ENCODE data around the gene ZRANB1. TPM values are rescaled to one million over a fixed set of nuclear protein-coding genes. Genes with fewer than 3 reads are reported as not detected.

Gene ZRANB1
- total RNA-seq, 2 donors from 2014 or later: 26.0 to 26.9 TPM

DNA sequence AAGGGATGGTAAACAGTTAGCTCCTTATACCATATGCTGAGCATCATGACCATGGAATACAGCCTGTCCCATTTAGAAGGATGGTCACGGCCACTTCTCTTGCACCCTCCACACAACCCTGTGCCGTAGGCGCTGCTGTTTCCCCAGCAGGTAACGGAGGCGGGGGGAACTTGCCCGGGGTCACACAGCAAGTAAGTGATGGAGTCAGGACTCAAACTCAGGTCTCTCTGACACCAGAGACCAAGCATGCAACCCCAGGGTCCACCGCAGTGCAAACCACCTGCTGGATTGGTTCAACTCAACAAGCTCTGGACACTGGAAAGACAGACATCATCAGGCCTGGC is 71.6 kb downstream of the ZRANB1 start:
- peaks cover 28% of the 10 kb centered on the region for H3K4me1 Mint-ChIP-seq
- no peak for DNase-seq
- no peak overlapping the region for H3K9ac ChIP-seq (ENCODE audit: extremely low read depth, low read length, poor library complexity, severe bottlenecking)
- no peaks in the 10 kb centered on the region for H3K9me3 Mint-ChIP-seq
- no peaks in the 10 kb centered on the region for H3K27me3 ChIP-seq (ENCODE audit: control insufficient read depth, insufficient read depth, low read length, poor library complexity, severe bottlenecking)
- peaks cover 11% of the 10 kb centered on the region for H3K36me3 ChIP-seq (ENCODE audit: control insufficient read depth, insufficient read depth, low read length)
- H3K4me3 ChIP-seq (ENCODE audit: low read length): no peak overlapping the region
- H3K27me3 Mint-ChIP-seq (ENCODE audit: insufficient read depth): no peaks in the 10 kb centered on the region
- no peak overlapping the region for H3K27ac ChIP-seq (ENCODE audit: low read depth, low read length)
- WGBS, 2 experiments (ENCODE audit: insufficient coverage in 1 of 2, insufficient read length in 1 of 2): 88 to 100% methylated on average over 4 to 7 of the region's 7 CpGs
- H3K4me3 Mint-ChIP-seq: no peak overlapping the region
- no peaks in the 10 kb centered on the region for H3K4me1 ChIP-seq (ENCODE audit: control insufficient read depth, insufficient read depth, low read length)
- no peaks in the 10 kb centered on the region for H3K9me3 ChIP-seq (ENCODE audit: control insufficient read depth, low read length)
- H3K36me3 Mint-ChIP-seq (ENCODE audit: low read depth): peaks cover 24% of the 10 kb centered on the region
- TF ChIP-seq, protein P1, sequence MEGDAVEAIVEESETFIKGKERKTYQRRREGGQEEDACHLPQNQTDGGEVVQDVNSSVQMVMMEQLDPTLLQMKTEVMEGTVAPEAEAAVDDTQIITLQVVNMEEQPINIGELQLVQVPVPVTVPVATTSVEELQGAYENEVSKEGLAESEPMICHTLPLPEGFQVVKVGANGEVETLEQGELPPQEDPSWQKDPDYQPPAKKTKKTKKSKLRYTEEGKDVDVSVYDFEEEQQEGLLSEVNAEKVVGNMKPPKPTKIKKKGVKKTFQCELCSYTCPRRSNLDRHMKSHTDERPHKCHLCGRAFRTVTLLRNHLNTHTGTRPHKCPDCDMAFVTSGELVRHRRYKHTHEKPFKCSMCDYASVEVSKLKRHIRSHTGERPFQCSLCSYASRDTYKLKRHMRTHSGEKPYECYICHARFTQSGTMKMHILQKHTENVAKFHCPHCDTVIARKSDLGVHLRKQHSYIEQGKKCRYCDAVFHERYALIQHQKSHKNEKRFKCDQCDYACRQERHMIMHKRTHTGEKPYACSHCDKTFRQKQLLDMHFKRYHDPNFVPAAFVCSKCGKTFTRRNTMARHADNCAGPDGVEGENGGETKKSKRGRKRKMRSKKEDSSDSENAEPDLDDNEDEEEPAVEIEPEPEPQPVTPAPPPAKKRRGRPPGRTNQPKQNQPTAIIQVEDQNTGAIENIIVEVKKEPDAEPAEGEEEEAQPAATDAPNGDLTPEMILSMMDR (conservative IDR thresholded peaks at IDR 0.05): no peak
- no peak overlapping the region for H3K27ac Mint-ChIP-seq

DNA sequence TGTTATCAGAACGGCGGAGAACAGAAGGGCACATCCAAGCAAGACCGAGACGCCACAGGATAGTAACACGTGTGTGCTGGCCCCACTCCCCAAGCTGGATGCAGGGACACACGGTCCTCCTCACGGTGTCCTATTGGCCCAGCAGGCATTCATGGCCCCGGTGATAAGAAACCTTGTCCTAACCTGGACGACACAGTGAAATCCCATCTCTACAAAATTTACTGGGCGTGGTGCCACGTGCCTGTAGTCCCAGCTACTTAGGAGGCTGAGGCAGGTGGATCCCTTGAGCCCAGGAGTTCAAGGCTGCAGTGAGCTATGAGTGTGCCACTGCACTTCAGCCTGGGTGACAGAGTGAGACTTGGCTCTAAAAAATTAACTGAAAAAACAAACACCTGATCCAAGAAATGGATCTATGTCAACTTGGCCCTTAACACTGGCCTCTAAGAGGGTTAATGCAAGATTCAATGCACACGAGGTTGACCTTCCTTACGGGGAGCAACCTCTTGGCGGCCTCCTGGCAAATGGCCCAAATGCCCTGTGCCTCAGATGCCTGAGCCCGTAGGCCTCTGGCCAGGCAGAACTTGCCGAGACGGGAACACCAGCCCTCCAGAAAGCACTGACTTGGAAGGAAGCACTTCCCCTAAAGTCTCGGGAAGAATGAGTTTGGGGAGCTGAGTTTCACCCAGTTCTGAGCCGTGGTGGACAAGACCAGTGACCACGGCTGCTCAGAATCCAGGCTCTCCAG is 72.3 kb downstream of the ZRANB1 start:
- H3K27ac ChIP-seq (ENCODE audit: low read depth, low read length): no peak overlapping the region
- H3K4me1 Mint-ChIP-seq: peaks cover 26% of the 10 kb centered on the region
- no peaks in the 10 kb centered on the region for H3K27me3 ChIP-seq (ENCODE audit: control insufficient read depth, insufficient read depth, low read length, poor library complexity, severe bottlenecking)
- no peaks in the 10 kb centered on the region for H3K4me1 ChIP-seq (ENCODE audit: control insufficient read depth, insufficient read depth, low read length)
- H3K4me3 Mint-ChIP-seq: no peak overlapping the region
- peaks cover 11% of the 10 kb centered on the region for H3K36me3 ChIP-seq (ENCODE audit: control insufficient read depth, insufficient read depth, low read length)
- H3K27me3 Mint-ChIP-seq (ENCODE audit: insufficient read depth): no peaks in the 10 kb centered on the region
- peaks cover 24% of the 10 kb centered on the region for H3K36me3 Mint-ChIP-seq (ENCODE audit: low read depth)
- H3K9ac ChIP-seq (ENCODE audit: extremely low read depth, low read length, poor library complexity, severe bottlenecking): no peak overlapping the region
- H3K27ac Mint-ChIP-seq: no peak overlapping the region
- peaks cover under 1% of the 10 kb centered on the region for H3K9me3 ChIP-seq (ENCODE audit: control insufficient read depth, low read length)
- H3K9me3 Mint-ChIP-seq: peaks cover 1% of the 10 kb centered on the region
- DNase-seq: no peak
- TF ChIP-seq, protein P1 (conservative IDR thresholded peaks at IDR 0.05): no peak
- WGBS, 2 experiments (ENCODE audit: insufficient coverage in 1 of 2, insufficient read length in 1 of 2): 92 to 95% methylated on average over 15 to 20 of the region's 20 CpGs
- H3K4me3 ChIP-seq (ENCODE audit: low read length): no peak overlapping the region

DNA sequence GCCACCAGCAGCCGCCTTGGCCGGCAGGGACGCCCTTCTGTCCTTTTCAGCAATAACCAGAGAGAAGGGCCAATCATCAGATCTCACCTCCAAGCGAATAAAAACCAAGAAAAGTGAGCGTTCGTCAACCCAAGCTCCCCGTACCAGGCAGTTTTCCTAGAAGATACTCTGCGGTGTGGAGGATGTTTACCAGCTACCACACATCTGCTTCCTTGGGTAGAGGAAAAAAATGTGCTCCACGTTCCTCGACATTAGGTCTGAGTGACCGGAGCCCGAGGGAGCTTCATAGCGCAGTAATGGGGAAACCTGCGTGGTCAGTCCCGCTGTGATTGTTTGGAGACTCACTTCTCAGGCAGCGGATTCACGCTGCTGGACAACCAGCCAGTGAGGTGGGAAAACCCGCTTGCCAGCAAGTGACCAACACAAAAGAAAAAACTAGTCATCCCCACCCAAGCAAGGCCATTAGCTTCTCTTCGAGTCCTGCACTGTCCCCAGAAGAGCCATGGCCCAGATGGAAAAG is 73.0 kb downstream of the ZRANB1 start:
- Mint-ChIP-seq H3K4me1 (peaks cover 20% of the 10 kb centered on the region), H3K36me3 (ENCODE audit: low read depth) (peaks cover 31% of the 10 kb centered on the region), H3K9me3 (peaks cover 8% of the 10 kb centered on the region), H3K4me3 (no peak overlapping the region), H3K27me3 (ENCODE audit: insufficient read depth) (no peaks in the 10 kb centered on the region), H3K27ac (no peak overlapping the region)
- H3K27ac ChIP-seq (ENCODE audit: low read depth, low read length): no peak overlapping the region
- TF ChIP-seq, protein P1 (conservative IDR thresholded peaks at IDR 0.05): no peak
- H3K9ac ChIP-seq (ENCODE audit: extremely low read depth, low read length, poor library complexity, severe bottlenecking): no peak overlapping the region
- 93 to 98% methylated on average over 11 to 19 of the region's 19 CpGs for WGBS, 2 experiments (ENCODE audit: insufficient coverage in 1 of 2, insufficient read length in 1 of 2)
- H3K27me3 ChIP-seq (ENCODE audit: control insufficient read depth, insufficient read depth, low read length, poor library complexity, severe bottlenecking): no peaks in the 10 kb centered on the region
- peaks cover 7% of the 10 kb centered on the region for H3K9me3 ChIP-seq (ENCODE audit: control insufficient read depth, low read length)
- H3K36me3 ChIP-seq (ENCODE audit: control insufficient read depth, insufficient read depth, low read length): peaks cover 11% of the 10 kb centered on the region
- no peak for DNase-seq
- H3K4me3 ChIP-seq (ENCODE audit: low read length): no peak overlapping the region
- H3K4me1 ChIP-seq (ENCODE audit: control insufficient read depth, insufficient read depth, low read length): no peaks in the 10 kb centered on the region
